ENCODE measurements around the gene CHRM3.

DNA sequence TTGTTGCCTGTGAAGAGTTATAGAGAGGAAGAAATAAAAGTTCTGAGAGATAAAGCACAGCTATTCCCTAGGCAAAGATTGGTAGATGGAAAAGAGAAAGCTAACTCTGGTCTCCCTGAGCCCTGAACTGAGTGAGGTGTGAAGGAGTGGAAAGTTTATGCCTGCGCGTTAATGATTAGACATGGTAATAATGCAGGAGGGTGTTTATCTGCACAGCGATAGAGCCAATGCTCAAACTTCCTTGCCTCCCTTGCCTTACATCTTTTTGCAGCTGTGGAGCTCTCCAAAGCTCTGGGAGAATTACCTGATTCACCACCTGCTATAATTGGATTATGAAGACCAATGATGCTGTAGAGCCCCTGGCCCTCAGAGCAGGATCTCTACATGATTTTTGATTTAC is 32.8 kb upstream of the CHRM3 start:
- TF ChIP-seq, protein P1, sequence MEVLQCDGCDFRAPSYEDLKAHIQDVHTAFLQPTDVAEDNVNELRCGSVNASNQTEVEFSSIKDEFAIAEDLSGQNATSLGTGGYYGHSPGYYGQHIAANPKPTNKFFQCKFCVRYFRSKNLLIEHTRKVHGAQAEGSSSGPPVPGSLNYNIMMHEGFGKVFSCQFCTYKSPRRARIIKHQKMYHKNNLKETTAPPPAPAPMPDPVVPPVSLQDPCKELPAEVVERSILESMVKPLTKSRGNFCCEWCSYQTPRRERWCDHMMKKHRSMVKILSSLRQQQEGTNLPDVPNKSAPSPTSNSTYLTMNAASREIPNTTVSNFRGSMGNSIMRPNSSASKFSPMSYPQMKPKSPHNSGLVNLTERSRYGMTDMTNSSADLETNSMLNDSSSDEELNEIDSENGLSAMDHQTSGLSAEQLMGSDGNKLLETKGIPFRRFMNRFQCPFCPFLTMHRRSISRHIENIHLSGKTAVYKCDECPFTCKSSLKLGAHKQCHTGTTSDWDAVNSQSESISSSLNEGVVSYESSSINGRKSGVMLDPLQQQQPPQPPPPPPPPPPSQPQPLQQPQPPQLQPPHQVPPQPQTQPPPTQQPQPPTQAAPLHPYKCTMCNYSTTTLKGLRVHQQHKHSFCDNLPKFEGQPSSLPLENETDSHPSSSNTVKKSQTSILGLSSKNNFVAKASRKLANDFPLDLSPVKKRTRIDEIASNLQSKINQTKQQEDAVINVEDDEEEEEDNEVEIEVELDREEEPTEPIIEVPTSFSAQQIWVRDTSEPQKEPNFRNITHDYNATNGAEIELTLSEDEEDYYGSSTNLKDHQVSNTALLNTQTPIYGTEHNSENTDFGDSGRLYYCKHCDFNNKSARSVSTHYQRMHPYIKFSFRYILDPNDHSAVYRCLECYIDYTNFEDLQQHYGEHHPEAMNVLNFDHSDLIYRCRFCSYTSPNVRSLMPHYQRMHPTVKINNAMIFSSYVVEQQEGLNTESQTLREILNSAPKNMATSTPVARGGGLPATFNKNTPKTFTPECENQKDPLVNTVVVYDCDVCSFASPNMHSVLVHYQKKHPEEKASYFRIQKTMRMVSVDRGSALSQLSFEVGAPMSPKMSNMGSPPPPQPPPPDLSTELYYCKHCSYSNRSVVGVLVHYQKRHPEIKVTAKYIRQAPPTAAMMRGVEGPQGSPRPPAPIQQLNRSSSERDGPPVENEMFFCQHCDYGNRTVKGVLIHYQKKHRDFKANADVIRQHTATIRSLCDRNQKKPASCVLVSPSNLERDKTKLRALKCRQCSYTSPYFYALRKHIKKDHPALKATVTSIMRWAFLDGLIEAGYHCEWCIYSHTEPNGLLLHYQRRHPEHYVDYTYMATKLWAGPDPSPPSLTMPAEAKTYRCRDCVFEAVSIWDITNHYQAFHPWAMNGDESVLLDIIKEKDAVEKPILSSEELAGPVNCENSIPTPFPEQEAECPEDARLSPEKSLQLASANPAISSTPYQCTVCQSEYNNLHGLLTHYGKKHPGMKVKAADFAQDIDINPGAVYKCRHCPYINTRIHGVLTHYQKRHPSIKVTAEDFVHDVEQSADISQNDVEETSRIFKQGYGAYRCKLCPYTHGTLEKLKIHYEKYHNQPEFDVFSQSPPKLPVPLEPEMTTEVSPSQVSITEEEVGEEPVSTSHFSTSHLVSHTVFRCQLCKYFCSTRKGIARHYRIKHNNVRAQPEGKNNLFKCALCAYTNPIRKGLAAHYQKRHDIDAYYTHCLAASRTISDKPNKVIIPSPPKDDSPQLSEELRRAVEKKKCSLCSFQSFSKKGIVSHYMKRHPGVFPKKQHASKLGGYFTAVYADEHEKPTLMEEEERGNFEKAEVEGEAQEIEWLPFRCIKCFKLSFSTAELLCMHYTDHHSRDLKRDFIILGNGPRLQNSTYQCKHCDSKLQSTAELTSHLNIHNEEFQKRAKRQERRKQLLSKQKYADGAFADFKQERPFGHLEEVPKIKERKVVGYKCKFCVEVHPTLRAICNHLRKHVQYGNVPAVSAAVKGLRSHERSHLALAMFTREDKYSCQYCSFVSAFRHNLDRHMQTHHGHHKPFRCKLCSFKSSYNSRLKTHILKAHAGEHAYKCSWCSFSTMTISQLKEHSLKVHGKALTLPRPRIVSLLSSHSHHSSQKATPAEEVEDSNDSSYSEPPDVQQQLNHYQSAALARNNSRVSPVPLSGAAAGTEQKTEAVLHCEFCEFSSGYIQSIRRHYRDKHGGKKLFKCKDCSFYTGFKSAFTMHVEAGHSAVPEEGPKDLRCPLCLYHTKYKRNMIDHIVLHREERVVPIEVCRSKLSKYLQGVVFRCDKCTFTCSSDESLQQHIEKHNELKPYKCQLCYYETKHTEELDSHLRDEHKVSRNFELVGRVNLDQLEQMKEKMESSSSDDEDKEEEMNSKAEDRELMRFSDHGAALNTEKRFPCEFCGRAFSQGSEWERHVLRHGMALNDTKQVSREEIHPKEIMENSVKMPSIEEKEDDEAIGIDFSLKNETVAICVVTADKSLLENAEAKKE (CRISPR knock-in tag; IDR thresholded peaks at IDR 0.05), result no peak
- TF ChIP-seq, protein P2, sequence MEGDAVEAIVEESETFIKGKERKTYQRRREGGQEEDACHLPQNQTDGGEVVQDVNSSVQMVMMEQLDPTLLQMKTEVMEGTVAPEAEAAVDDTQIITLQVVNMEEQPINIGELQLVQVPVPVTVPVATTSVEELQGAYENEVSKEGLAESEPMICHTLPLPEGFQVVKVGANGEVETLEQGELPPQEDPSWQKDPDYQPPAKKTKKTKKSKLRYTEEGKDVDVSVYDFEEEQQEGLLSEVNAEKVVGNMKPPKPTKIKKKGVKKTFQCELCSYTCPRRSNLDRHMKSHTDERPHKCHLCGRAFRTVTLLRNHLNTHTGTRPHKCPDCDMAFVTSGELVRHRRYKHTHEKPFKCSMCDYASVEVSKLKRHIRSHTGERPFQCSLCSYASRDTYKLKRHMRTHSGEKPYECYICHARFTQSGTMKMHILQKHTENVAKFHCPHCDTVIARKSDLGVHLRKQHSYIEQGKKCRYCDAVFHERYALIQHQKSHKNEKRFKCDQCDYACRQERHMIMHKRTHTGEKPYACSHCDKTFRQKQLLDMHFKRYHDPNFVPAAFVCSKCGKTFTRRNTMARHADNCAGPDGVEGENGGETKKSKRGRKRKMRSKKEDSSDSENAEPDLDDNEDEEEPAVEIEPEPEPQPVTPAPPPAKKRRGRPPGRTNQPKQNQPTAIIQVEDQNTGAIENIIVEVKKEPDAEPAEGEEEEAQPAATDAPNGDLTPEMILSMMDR (conservative IDR thresholded peaks at IDR 0.05; ENCODE audit: low read depth in 2 of 2), result no peak
- TF ChIP-seq, protein P3, sequence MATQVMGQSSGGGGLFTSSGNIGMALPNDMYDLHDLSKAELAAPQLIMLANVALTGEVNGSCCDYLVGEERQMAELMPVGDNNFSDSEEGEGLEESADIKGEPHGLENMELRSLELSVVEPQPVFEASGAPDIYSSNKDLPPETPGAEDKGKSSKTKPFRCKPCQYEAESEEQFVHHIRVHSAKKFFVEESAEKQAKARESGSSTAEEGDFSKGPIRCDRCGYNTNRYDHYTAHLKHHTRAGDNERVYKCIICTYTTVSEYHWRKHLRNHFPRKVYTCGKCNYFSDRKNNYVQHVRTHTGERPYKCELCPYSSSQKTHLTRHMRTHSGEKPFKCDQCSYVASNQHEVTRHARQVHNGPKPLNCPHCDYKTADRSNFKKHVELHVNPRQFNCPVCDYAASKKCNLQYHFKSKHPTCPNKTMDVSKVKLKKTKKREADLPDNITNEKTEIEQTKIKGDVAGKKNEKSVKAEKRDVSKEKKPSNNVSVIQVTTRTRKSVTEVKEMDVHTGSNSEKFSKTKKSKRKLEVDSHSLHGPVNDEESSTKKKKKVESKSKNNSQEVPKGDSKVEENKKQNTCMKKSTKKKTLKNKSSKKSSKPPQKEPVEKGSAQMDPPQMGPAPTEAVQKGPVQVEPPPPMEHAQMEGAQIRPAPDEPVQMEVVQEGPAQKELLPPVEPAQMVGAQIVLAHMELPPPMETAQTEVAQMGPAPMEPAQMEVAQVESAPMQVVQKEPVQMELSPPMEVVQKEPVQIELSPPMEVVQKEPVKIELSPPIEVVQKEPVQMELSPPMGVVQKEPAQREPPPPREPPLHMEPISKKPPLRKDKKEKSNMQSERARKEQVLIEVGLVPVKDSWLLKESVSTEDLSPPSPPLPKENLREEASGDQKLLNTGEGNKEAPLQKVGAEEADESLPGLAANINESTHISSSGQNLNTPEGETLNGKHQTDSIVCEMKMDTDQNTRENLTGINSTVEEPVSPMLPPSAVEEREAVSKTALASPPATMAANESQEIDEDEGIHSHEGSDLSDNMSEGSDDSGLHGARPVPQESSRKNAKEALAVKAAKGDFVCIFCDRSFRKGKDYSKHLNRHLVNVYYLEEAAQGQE (IDR thresholded peaks at IDR 0.05; ENCODE audit: unreplicated experiment), result no peak
- TF ChIP-seq JUNB (IDR thresholded peaks at IDR 0.05; ENCODE audit: unreplicated experiment), result no peak

All from GM23338 (cell line).